Measurements from ENCODE around the gene KRT15.

The KRT15 gene

GRCh38 chr17:41480136-41480535, 38.6 kb downstream of the KRT15 start:
- DNase-seq (ENCODE audit: low read depth): no peak

DNA sequence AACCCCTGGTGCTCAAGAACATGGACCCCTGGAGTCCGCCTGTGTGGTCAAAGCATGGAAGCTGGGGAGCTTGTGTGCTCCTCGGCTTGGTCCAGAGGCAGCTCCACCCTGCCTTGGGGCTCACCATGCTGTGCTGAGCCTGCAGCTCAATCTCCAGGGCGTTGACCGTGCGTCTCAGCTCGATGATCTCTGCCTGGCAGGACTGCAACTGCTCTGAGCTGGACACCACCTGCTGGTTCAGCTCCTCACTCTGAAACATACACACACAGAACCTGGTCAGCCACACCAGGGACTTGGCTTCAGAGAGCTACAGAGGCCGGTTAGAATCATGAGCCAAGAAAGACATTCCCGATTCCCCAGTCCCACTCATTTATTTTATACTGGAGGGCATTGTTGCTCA, 40.5 kb downstream of the KRT15 start:
- no peak for DNase-seq (ENCODE audit: low read depth)

GRCh38 chr17:41476866-41477815, 41.5 kb downstream of the KRT15 start:
- no peak for DNase-seq (ENCODE audit: low read depth)

DNA sequence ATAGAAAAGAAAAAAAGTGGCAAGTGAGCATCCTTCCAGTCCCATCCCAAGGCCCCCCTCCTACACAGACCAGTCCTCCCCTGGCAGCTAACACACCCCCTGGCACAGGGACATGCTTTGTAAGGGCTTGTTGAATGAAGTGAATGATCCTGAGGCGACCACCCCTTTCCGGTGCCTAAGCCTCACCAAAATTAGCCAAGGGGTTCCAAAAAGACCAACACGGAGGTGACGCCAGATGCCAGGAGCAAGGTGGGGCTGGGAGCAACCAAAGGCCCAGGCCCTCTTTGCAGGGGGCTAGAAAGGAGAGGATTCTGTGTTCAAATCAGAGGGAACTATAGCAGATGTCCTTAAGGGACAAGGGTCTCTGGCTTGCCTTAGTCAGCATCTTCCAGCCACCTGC, 43.3 kb downstream of the KRT15 start:
- DNase-seq (ENCODE audit: low read depth): no peak

GRCh38 chr17:41474863-41475262, 43.8 kb downstream of the KRT15 start:
- DNase-seq (ENCODE audit: low read depth): no peak

- DNase-seq (ENCODE audit: low read depth): no peak
Measured at GRCh38 chr17:41468346-41468745, 50.3 kb downstream of the KRT15 start.

DNA sequence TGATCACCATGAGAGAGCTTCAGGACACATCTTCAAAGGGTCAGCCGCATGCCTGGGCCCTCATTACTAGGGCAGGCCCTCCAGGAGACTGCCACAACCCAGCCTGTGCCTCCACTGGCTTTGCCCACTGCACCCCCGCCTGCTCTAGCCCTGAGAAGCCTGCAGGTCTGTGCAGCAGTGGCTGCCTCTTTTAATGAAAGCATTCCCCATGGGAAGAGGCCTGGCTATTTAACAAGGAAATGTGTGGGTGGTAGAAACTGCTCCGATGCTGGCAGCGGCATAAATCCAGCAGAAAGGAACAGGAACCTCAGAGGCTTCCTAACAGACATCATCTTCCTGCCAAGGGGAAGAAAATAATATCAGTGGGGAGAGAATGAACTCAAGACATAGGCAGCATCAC, 51.1 kb downstream of the KRT15 start:
- no peak for DNase-seq (ENCODE audit: low read depth)

DNA sequence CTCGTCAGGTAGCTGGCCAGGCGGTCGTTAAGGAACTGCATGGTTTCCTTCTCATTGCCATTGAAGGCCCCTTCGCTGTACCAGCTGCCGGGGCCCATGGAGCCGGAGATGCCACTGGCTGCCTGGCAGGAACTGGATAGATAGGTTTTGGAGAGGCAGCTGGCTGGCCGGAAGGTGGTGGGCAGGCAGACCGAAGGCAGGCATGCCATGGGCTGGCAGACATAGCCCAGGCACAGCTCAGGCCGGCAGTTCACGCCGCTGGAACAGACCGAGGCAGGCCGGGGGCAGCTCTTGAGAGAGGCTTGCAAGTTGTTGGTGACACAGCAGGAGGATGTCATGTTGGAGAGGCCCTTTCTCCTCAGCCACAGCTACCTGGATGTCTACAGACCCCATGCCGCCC, 51.7 kb downstream of the KRT15 start, which contains the start of gene KRT32:
Gene KRT32 (minus strand): TSS at position 399 of the 400 bp plus-strand sequence. CDS start 61 bp downstream, at position 338.
- no peak for DNase-seq (ENCODE audit: low read depth)

- DNase-seq (ENCODE audit: low read depth): no peak
Measured at GRCh38 chr17:41464682-41465081, 54.0 kb downstream of the KRT15 start.

GRCh38 chr17:41464173-41464572, 54.5 kb downstream of the KRT15 start:
- DNase-seq (ENCODE audit: low read depth): no peak

DNA sequence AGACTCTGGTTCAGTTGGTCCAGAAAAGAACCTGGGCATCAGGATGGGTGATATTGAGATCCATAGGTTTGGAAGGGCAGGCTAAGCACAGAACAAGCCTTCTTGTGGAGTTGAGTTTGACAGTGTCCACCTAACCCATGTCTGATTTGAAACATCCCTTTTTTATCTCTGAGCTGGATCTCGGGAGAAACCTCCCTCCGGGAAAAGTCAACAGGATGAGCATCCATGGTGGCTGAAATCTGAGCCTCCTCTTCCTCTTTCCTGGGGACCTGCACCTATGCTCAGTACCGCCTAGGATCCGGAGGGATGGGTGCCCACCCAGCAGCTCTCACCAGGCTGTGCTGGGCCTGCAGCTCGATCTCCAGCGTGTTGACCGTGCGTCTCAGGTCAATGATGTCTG, 54.9 kb downstream of the KRT15 start:
- no peak for DNase-seq (ENCODE audit: low read depth)

All from activated T-cell treated with anti-CD3 and anti-CD28 coated beads for 48 hours (primary cell).